Measurements from ENCODE around the gene CACNA2D1. TPM values are rescaled to one million over a fixed set of nuclear protein-coding genes. Genes with fewer than 3 reads are reported as not detected.

CACNA2D1 gene
- total and polyA plus RNA-seq, 2 donors (not counting 1 experiment from before 2014, with no cell fraction given) = 31.7 to 64.4 TPM

GRCh38 chr7:82294382-82294784, 149.2 kb downstream of the CACNA2D1 start:
- H3K9me3 ChIP-seq (ENCODE audit: control insufficient read depth, insufficient read depth, low read depth, low read length) = no peaks in the 10 kb centered on the region
- H3K4me2 ChIP-seq (ENCODE audit: extremely low read depth, insufficient read depth, low read length) = no peak overlapping the region
- H3K36me3 ChIP-seq (ENCODE audit: control insufficient read depth, insufficient read depth, low read length) = no peaks in the 10 kb centered on the region
- H4K20me1 ChIP-seq (ENCODE audit: control insufficient read depth, extremely low read depth, insufficient read depth, low read length) = no peaks in the 10 kb centered on the region
- H3K27me3 ChIP-seq (ENCODE audit: control insufficient read depth, insufficient read depth, low read length) = no peaks in the 10 kb centered on the region
- TF ChIP-seq EZH2 (IDR thresholded peaks at IDR 0.05; ENCODE audit: low read length, missing control alignments) (no peak), CTCF (conservative IDR thresholded peaks at IDR 0.05 in 1 of 2, IDR thresholded peaks at IDR 0.05 in 1 of 2; ENCODE audit: low read depth in 1 of 2, low read length in 2 of 2) (no peak)
- H3K9ac ChIP-seq (ENCODE audit: insufficient read depth, low read length) = no peak overlapping the region
- peaks cover 5% of the 10 kb centered on the region for H3K4me1 ChIP-seq (ENCODE audit: control insufficient read depth, extremely low read depth, insufficient read depth, low read length)
- no peak overlapping the region for H3K4me3 ChIP-seq (replicated peaks in 1 of 4; ENCODE audit: control extremely low read depth in 1 of 4, insufficient read depth in 1 of 4, low read depth in 3 of 4, low read length in 4 of 4)
- H3K27ac ChIP-seq (ENCODE audit: insufficient read depth, low read length) = no peak overlapping the region
- DNase-seq (ENCODE audit: low read depth in 2 of 2) = peak in 1 of 2 donors; percentile 26
- H2AFZ ChIP-seq (ENCODE audit: low read length) = no peak overlapping the region
- no peaks in the 10 kb centered on the region for H3K79me2 ChIP-seq (ENCODE audit: control insufficient read depth, insufficient read depth, low read length)

GRCh38 chr7:82293467-82293866, 150.1 kb downstream of the CACNA2D1 start:
- Histone ChIP-seq H4K20me1 (ENCODE audit: control insufficient read depth, extremely low read depth, insufficient read depth, low read length) (no peaks in the 10 kb centered on the region), H3K27ac (ENCODE audit: insufficient read depth, low read length) (no peak overlapping the region), H3K79me2 (ENCODE audit: control insufficient read depth, insufficient read depth, low read length) (no peaks in the 10 kb centered on the region), H3K4me3 (replicated peaks in 1 of 4; ENCODE audit: control extremely low read depth in 1 of 4, insufficient read depth in 1 of 4, low read depth in 3 of 4, low read length in 4 of 4) (no peak overlapping the region), H3K9ac (ENCODE audit: insufficient read depth, low read length) (no peak overlapping the region), H3K36me3 (ENCODE audit: control insufficient read depth, insufficient read depth, low read length) (no peaks in the 10 kb centered on the region), H3K9me3 (ENCODE audit: control insufficient read depth, insufficient read depth, low read depth, low read length) (no peaks in the 10 kb centered on the region), H3K4me2 (ENCODE audit: extremely low read depth, insufficient read depth, low read length) (no peak overlapping the region), H3K4me1 (ENCODE audit: control insufficient read depth, extremely low read depth, insufficient read depth, low read length) (peaks cover 5% of the 10 kb centered on the region), H3K27me3 (ENCODE audit: control insufficient read depth, insufficient read depth, low read length) (no peaks in the 10 kb centered on the region), H2AFZ (ENCODE audit: low read length) (no peak overlapping the region)
- no peak for TF ChIP-seq EZH2 (IDR thresholded peaks at IDR 0.05; ENCODE audit: low read length, missing control alignments)
- no peak for TF ChIP-seq CTCF (conservative IDR thresholded peaks at IDR 0.05 in 1 of 2, IDR thresholded peaks at IDR 0.05 in 1 of 2; ENCODE audit: low read depth in 1 of 2, low read length in 2 of 2)
- DNase-seq (ENCODE audit: low read depth in 2 of 2) = no peak

DNA sequence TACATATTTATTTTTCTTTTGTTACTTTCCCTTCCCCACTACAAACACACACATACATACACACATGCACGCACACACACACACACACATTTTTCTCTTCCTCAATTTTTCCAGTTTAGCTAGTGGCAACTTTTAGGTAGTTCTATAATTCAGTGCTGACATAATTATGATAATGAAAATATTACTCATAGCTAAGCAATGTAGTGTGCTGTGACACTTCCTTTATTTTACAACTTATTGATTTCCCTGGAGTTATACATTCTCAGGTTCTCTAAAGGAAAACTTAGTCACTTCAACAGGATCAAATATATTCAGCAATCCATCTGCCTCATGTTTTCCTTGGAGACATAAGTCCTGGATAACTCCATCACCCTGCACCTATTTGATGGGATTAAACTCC, 151.6 kb downstream of the CACNA2D1 start:
- Histone ChIP-seq H3K4me2 (ENCODE audit: extremely low read depth, insufficient read depth, low read length) (no peak overlapping the region), H4K20me1 (ENCODE audit: control insufficient read depth, extremely low read depth, insufficient read depth, low read length) (no peaks in the 10 kb centered on the region), H3K27me3 (ENCODE audit: control insufficient read depth, insufficient read depth, low read length) (no peaks in the 10 kb centered on the region), H3K4me1 (ENCODE audit: control insufficient read depth, extremely low read depth, insufficient read depth, low read length) (peaks cover 3% of the 10 kb centered on the region), H3K4me3 (replicated peaks in 1 of 4; ENCODE audit: control extremely low read depth in 1 of 4, insufficient read depth in 1 of 4, low read depth in 3 of 4, low read length in 4 of 4) (no peak overlapping the region), H3K9me3 (ENCODE audit: control insufficient read depth, insufficient read depth, low read depth, low read length) (no peaks in the 10 kb centered on the region), H2AFZ (ENCODE audit: low read length) (no peak overlapping the region), H3K9ac (ENCODE audit: insufficient read depth, low read length) (no peak overlapping the region), H3K36me3 (ENCODE audit: control insufficient read depth, insufficient read depth, low read length) (no peaks in the 10 kb centered on the region), H3K27ac (ENCODE audit: insufficient read depth, low read length) (no peak overlapping the region), H3K79me2 (ENCODE audit: control insufficient read depth, insufficient read depth, low read length) (no peaks in the 10 kb centered on the region)
- DNase-seq (ENCODE audit: low read depth in 2 of 2) = peak in 1 of 2 donors; percentile 34
- TF ChIP-seq CTCF (conservative IDR thresholded peaks at IDR 0.05 in 1 of 2, IDR thresholded peaks at IDR 0.05 in 1 of 2; ENCODE audit: low read depth in 1 of 2, low read length in 2 of 2) = no peak
- no peak for TF ChIP-seq EZH2 (IDR thresholded peaks at IDR 0.05; ENCODE audit: low read length, missing control alignments)

All from fibroblast of lung (primary cell).